ENCODE data around the gene ETV3. TPM values are rescaled to one million over a fixed set of nuclear protein-coding genes. Genes with fewer than 3 reads are reported as not detected.

The ETV3 gene
- total and polyA plus RNA-seq, 2 of the 8 experiments (the other 6 are each of a cell fraction or from before 2014, with no cell fraction given): 6.0 to 23.8 TPM

- no peak for TF ChIP-seq GABPA (IDR thresholded peaks at IDR 0.05; ENCODE audit: borderline replicate concordance, insufficient read depth, low read length)
- TF ChIP-seq TAF7 (optimal IDR thresholded peaks at IDR 0.05; ENCODE audit: borderline replicate concordance, low read depth, low read length): no peak
- TF ChIP-seq GTF2F1 (IDR thresholded peaks at IDR 0.05; ENCODE audit: borderline replicate concordance, low read depth, low read length): no peak
- no peak for TF ChIP-seq KDM5A (IDR thresholded peaks at IDR 0.05; ENCODE audit: low read length)
- no peak for TF ChIP-seq ASH2L (IDR thresholded peaks at IDR 0.05; ENCODE audit: low read length)
- TF ChIP-seq NRF1 (IDR thresholded peaks at IDR 0.05; ENCODE audit: low read depth, low read length): no peak
- TF ChIP-seq HDAC6 (IDR thresholded peaks at IDR 0.05; ENCODE audit: low read depth, low read length): no peak
These were observed 16.8 kb upstream of the ETV3 start (continued) for GRCh38 chr1:157154940-157155514.

Data from H1 (cell line).